Activated T-cell treated with anti-CD3 and anti-CD28 coated beads, Interleukin-2, amount 50 U/mL, for 4 hours (primary cell): Measurements from ENCODE around the gene CASKIN2. TPM values are rescaled to one million over a fixed set of nuclear protein-coding genes. Genes with fewer than 3 reads are reported as not detected.

Experiments used
- ATAC-seq, 2 donors: fragments of 200-7000 bp; cut with Tn5 transposase; one replicate each; pipeline ENCODE4 v1.10.0; 2021
- DNase-seq: peaks from one replicate; pipeline ENCODE4 v3.0.0-alpha.2; 2020
- H3K27me3 Mint-ChIP-seq: one replicate; pipeline ENCODE4 v1.8.0; 2021; ENCODE audit warnings: low read depth, mixed read lengths
- H3K36me3 Mint-ChIP-seq: one replicate; pipeline ENCODE4 v1.8.0; 2022; ENCODE audit warnings: mixed read lengths; ENCODE audit not compliant: insufficient read depth
- H3K4me1 Mint-ChIP-seq: one replicate; pipeline ENCODE4 v1.8.0; 2021; ENCODE audit warnings: low read depth, mixed read lengths
- H3K4me3 Mint-ChIP-seq: one replicate; pipeline ENCODE4 v1.8.0; 2021; ENCODE audit warnings: mild to moderate bottlenecking, moderate library complexity, mixed read lengths
- H3K9me3 Mint-ChIP-seq: one replicate; pipeline ENCODE4 v1.8.0; 2021; ENCODE audit warnings: mixed read lengths
- total RNA-seq, 3 donors: library from RNA; stranded (reverse); gene quantifications; one replicate each; pipeline ENCODE4 v1.2.1, GENCODE V29; 2021

The CASKIN2 gene
- total RNA-seq, 3 donors from 2014 or later, result 4.3 to 6.0 (median 5.9) TPM

- Mint-ChIP-seq H3K27me3 (no peaks in the 10 kb centered on the region), H3K9me3 (no peaks in the 10 kb centered on the region), H3K4me1 (no peaks in the 10 kb centered on the region), H3K4me3 (no peak overlapping the region), H3K36me3 (peaks cover under 1% of the 10 kb centered on the region)
- ATAC-seq (no peak), DNase-seq (no peak)
These were observed 15.9 kb downstream of the CASKIN2 start for GRCh38 chr17:75499313-75500022.

DNA sequence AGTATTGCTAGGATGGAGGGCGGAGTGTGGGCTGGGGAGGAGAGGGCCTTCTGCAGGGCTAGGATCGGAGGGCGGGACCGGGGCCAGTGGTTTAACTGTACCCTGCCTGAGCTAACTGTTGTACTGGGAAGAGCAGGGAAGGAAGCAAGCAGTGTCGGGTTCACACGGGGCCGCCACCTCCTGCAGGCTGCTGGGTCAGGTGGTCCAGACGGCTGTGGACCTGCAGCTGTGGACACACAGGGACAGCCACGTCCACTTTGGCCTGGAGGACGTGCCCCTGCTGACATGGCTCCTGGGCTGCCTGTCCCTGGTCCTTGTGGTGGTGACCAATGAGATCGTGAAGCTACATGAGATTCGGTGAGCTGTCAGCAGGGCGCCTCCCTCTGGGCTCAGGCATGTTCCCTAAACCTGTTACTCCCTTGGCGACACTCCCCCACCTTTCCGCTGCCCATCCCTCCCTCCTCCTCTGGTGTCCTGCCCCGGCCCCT, 16.6 kb downstream of the CASKIN2 start:
- Mint-ChIP-seq H3K4me3 (no peak overlapping the region), H3K9me3 (no peaks in the 10 kb centered on the region), H3K27me3 (no peaks in the 10 kb centered on the region), H3K36me3 (peaks cover 2% of the 10 kb centered on the region), H3K4me1 (no peaks in the 10 kb centered on the region)
- DNase-seq, result no peak
- no peak for ATAC-seq

DNA sequence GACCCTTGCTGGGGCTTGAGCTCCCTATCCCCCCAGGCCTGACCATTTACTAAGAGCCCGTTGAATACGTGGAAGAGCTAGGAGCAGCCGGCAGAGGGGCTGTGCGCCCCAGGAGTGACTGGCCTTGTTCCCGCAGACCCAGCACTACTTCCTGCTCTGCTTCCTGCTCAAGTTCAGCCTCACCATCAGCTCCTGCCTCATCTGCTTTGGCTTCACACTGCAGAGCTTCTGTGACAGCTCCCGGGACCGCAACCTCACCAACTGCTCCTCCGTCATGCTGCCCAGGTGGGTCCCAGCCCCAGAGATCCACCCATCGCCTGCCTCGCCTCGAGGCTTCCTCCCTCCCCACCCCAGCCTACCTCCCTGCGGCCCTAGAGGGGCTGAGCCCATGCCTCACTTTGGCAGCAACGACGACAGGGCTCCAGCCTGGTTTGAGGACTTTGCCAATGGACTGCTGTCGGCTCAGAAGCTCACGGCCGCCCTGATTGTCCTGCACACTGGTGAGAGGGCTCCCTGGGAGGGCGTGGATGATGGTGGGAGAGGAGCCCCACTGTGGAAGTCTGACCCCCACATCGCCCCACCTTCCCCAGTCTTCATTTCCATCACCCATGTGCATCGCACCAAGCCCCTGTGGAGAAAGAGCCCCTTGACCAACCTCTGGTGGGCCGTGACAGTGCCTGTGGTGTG, 17.2 kb downstream of the CASKIN2 start:
- Mint-ChIP-seq H3K4me3 (no peak overlapping the region), H3K4me1 (no peaks in the 10 kb centered on the region)

DNA sequence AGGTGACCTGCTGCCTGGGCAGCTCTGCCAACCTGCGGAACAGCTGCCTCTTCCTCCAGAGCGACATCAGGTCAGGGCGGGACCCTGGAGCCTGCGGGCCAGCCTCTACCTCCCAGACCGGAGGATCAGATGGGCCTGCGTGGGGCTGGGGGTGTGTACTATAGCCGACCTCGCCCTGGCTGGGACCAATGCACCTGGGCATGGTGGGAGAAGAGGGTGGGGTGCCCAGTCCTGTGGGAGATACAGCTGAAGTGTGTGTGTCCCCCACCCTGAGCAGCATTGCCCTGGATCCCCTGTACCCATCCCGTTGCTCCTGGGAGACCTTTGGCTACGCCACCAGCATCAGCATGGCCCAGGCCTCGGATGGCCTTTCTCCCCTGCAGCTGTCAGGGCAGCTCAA, 19.3 kb downstream of the CASKIN2 start:
- no peaks in the 10 kb centered on the region for H3K27me3 Mint-ChIP-seq
- H3K36me3 Mint-ChIP-seq, result peaks cover 6% of the 10 kb centered on the region
- ATAC-seq (no peak), DNase-seq (no peak)
- no peaks in the 10 kb centered on the region for H3K4me1 Mint-ChIP-seq
- no peak overlapping the region for H3K4me3 Mint-ChIP-seq
- no peaks in the 10 kb centered on the region for H3K9me3 Mint-ChIP-seq

More for the DNA sequence above, 17.2 kb downstream of the CASKIN2 start:
- H3K36me3 Mint-ChIP-seq, result peaks cover 2% of the 10 kb centered on the region
- ATAC-seq, result peak; percentile 21
- DNase-seq, result no peak
- H3K27me3 Mint-ChIP-seq, result no peaks in the 10 kb centered on the region
- H3K9me3 Mint-ChIP-seq, result no peaks in the 10 kb centered on the region

DNA sequence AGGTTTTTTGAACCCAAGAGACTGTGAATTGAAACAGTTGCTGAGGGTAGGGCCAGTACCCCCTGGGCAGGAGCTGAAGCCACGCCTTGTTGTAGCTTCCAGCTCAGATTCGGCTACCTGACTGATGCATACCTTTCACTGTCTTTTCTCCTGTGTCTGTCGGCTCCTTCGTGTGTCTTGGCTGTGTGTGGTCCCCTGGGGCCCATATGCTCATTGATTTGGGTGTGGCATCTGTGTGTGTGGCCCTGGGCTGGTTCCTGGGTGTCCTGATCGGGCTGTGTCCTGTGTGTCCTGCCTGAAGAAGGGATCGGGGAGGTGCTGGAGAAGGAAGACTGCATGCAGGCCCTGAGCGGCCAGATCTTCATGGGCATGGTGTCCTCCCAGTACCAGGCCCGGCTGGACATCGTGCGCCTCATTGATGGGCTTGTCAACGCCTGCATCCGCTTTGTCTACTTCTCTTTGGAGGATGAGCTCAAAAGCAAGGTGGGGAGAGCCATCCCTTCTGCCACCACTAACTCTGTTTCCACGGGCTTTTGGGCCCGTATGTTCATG, 20.9 kb downstream of the CASKIN2 start:
- Mint-ChIP-seq H3K36me3 (peaks cover 6% of the 10 kb centered on the region), H3K27me3 (no peaks in the 10 kb centered on the region), H3K4me3 (no peak overlapping the region), H3K9me3 (no peaks in the 10 kb centered on the region), H3K4me1 (no peaks in the 10 kb centered on the region)
- DNase-seq (no peak), ATAC-seq (no peak)

GRCh38 chr17:75493476-75494129, 21.7 kb downstream of the CASKIN2 start:
- H3K27me3 Mint-ChIP-seq, result no peaks in the 10 kb centered on the region
- DNase-seq, result no peak
- no peaks in the 10 kb centered on the region for H3K9me3 Mint-ChIP-seq
- ATAC-seq, result no peak
- H3K4me1 Mint-ChIP-seq, result peaks cover 2% of the 10 kb centered on the region
- peaks cover 6% of the 10 kb centered on the region for H3K36me3 Mint-ChIP-seq
- no peak overlapping the region for H3K4me3 Mint-ChIP-seq

- ATAC-seq, result no peak
- peaks cover 6% of the 10 kb centered on the region for H3K36me3 Mint-ChIP-seq
- H3K9me3 Mint-ChIP-seq, result no peaks in the 10 kb centered on the region
- H3K4me1 Mint-ChIP-seq, result peaks cover 10% of the 10 kb centered on the region
- no peaks in the 10 kb centered on the region for H3K27me3 Mint-ChIP-seq
- DNase-seq, result no peak
- H3K4me3 Mint-ChIP-seq, result no peak overlapping the region
These were observed 22.7 kb downstream of the CASKIN2 start for GRCh38 chr17:75492555-75493168.

DNA sequence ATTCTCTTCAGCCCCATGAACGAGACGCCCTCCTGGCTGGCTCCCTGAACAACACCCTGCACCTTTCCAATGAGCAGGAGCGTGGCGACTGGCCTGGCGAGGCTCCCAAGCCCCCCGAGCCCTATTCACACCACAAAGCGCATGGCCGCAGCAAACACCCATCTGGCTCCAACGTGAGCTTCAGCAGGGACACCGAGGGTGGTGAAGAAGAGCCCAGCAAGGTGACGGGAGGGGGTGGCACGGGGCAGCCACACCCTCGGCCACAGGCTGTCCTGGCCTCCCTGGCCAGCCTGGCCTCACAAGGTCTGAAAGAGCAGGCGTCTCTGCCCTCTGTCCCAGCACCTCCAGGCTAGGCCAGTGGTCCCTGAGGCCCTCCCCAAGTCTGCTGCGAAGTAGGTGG, 23.7 kb downstream of the CASKIN2 start:
- Mint-ChIP-seq H3K27me3 (no peaks in the 10 kb centered on the region), H3K9me3 (no peaks in the 10 kb centered on the region), H3K4me3 (no peak overlapping the region), H3K4me1 (peaks cover 20% of the 10 kb centered on the region), H3K36me3 (peaks cover 6% of the 10 kb centered on the region)
- DNase-seq (no peak), ATAC-seq (no peak)

- Mint-ChIP-seq H3K4me1 (peaks cover 26% of the 10 kb centered on the region), H3K9me3 (no peaks in the 10 kb centered on the region), H3K27me3 (no peaks in the 10 kb centered on the region), H3K36me3 (peaks cover 11% of the 10 kb centered on the region), H3K4me3 (no peak overlapping the region)
- ATAC-seq, result no peak
- no peak for DNase-seq
These were observed 24.2 kb downstream of the CASKIN2 start for GRCh38 chr17:75490953-75491649.

GRCh38 chr17:75490173-75490743, 25.1 kb downstream of the CASKIN2 start:
- H3K27me3 Mint-ChIP-seq, result no peaks in the 10 kb centered on the region
- H3K4me3 Mint-ChIP-seq, result no peak overlapping the region

DNA sequence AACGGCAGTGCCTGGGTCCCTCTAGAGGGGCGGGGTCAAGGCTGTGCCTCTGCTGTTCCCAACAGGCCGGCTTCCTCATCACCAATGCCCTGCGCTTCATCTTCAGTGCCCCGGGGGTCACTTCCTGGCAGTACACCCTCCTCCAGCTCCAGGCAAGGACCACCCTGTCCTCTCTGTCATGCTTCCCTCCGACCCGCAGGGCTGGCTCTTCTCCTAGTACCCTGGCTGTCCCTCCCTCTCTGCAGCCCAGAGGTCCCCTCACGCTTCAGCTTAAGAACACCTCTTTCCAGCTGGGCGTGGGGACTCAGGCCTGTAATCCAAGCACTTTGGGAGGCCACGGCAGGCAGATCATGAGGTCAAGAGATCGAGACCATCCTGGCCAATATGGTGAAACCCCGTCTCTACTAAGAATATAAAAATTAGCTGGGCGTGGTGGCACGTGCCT, 25.8 kb downstream of the CASKIN2 start:
- Mint-ChIP-seq H3K4me1 (peaks cover 27% of the 10 kb centered on the region), H3K36me3 (peaks cover 14% of the 10 kb centered on the region), H3K27me3 (no peaks in the 10 kb centered on the region), H3K4me3 (no peak overlapping the region), H3K9me3 (no peaks in the 10 kb centered on the region)
- ATAC-seq (no peak), DNase-seq (no peak)

More at GRCh38 chr17:75490173-75490743, 25.1 kb downstream of the CASKIN2 start:
- DNase-seq (no peak), ATAC-seq (no peak)
- Mint-ChIP-seq H3K36me3 (peaks cover 11% of the 10 kb centered on the region), H3K9me3 (no peaks in the 10 kb centered on the region), H3K4me1 (peaks cover 26% of the 10 kb centered on the region)

DNA sequence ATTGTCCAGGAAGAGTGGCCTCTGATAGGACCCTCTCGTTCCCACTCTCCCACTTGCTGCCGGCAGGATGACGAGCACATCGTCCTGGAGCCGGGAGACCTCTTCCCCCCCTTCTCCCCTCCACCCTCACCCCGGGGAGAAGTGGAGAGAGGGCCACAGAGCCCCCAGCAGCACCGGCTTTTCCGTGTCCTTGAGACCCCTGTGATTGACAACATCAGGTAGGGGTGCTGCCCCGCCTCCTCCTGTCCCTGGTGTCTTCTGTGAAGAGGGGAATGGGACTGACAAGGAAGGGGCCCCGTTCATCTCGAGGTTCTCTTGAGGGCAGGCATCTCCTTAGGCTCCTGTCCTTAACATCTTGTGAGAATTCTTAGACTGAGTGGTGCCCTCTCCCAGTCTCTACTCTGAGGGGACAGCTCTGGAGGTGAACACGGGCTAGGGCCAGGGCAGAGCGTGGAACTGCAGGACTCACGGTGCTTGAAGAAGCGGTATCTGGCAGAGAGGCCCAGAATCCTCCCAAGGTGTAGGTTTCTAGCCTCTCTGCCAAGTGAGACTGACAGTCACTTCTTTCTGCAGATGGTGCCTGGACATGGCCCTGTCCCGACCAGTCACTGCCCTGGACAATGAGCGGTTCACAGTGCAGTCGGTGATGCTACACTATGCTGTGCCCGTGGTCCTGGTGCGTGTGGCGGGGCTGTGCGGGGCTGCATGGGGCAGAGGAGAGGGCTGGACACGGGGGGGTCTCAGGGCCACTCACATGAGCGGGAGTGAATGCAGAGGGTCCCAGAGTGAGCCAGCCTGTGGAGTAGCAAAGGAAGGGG, 26.4 kb downstream of the CASKIN2 start:
- no peaks in the 10 kb centered on the region for H3K9me3 Mint-ChIP-seq
- H3K27me3 Mint-ChIP-seq, result no peaks in the 10 kb centered on the region
- ATAC-seq (no peak), DNase-seq (no peak)
- H3K4me1 Mint-ChIP-seq, result peaks cover 27% of the 10 kb centered on the region
- H3K4me3 Mint-ChIP-seq, result no peak overlapping the region
- H3K36me3 Mint-ChIP-seq, result peaks cover 11% of the 10 kb centered on the region
